Measurements from ENCODE around the gene PPP2R1A.

GRCh38 chr19:52170863-52171320, 19.0 kb upstream of the PPP2R1A start:
- no peak for TF ChIP-seq GATA2 (IDR thresholded peaks at IDR 0.05; ENCODE audit: low read depth, low read length)
- no peak for TF ChIP-seq GATA3 (IDR thresholded peaks at IDR 0.05; ENCODE audit: low read depth, low read length)
